ENCODE measurements around the gene TRDMT1. TPM values are rescaled to one million over a fixed set of nuclear protein-coding genes. Genes with fewer than 3 reads are reported as not detected.

The TRDMT1 gene
- total RNA-seq, 4 donors from 2014 or later: 4.9 to 13.7 (median 6.2) TPM

- DNase-seq (ENCODE audit: low spot score): no peak
- ATAC-seq (ENCODE audit: low FRiP score): no peak
- TF ChIP-seq CTCF (IDR thresholded peaks at IDR 0.05): no peak
Observed at GRCh38 chr10:17151716-17152115, 49.8 kb downstream of the TRDMT1 start.

GRCh38 chr10:17147884-17148489 lies 53.5 kb downstream of the TRDMT1 start:
- TF ChIP-seq CTCF (IDR thresholded peaks at IDR 0.05): no peak
- ATAC-seq (ENCODE audit: low FRiP score): no peak
- DNase-seq (ENCODE audit: low spot score): no peak

- ATAC-seq (ENCODE audit: low FRiP score) (no peak), DNase-seq (ENCODE audit: low spot score) (no peak)
- no peak for TF ChIP-seq CTCF (IDR thresholded peaks at IDR 0.05)
Observed at GRCh38 chr10:17146892-17147291, 54.6 kb downstream of the TRDMT1 start.

- TF ChIP-seq CTCF (IDR thresholded peaks at IDR 0.05): no peak
- ATAC-seq (ENCODE audit: low FRiP score) (no peak), DNase-seq (ENCODE audit: low spot score) (no peak)
Observed at GRCh38 chr10:17145239-17145638, 56.2 kb downstream of the TRDMT1 start.

- no peak for TF ChIP-seq CTCF (IDR thresholded peaks at IDR 0.05)
- no peak for DNase-seq (ENCODE audit: low spot score)
- no peak for ATAC-seq (ENCODE audit: low FRiP score)
Observed at GRCh38 chr10:17144757-17145156, 56.7 kb downstream of the TRDMT1 start.

- ATAC-seq (ENCODE audit: low FRiP score) (no peak), DNase-seq (ENCODE audit: low spot score) (no peak)
- TF ChIP-seq CTCF (IDR thresholded peaks at IDR 0.05): no peak
Observed at GRCh38 chr10:17144032-17144431, 57.4 kb downstream of the TRDMT1 start.

GRCh38 chr10:17143055-17143690 lies 58.3 kb downstream of the TRDMT1 start:
- no peak for DNase-seq (ENCODE audit: low spot score)
- no peak for ATAC-seq (ENCODE audit: low FRiP score)
- TF ChIP-seq CTCF (IDR thresholded peaks at IDR 0.05): no peak
